Erythroblast (primary cell): ENCODE data around the gene ABHD16A.

Experiments used
- DNase-seq, 2 experiments: peaks; one replicate each; lab custom pipeline; 2025; lab: John Stamatoyannopoulos, UW
- GATA1 ChIP-seq: IDR thresholded peaks from 2 replicates; pipeline ENCODE4 v1.6.1; 2011; ENCODE audit warnings: low read depth, mild to moderate bottlenecking, control low read depth, low read length, moderate library complexity
- POLR2A ChIP-seq: IDR thresholded peaks from 2 replicates; pipeline ENCODE4 v1.6.1; 2011; ENCODE audit warnings: mild to moderate bottlenecking, low read length

The ABHD16A gene

DNA sequence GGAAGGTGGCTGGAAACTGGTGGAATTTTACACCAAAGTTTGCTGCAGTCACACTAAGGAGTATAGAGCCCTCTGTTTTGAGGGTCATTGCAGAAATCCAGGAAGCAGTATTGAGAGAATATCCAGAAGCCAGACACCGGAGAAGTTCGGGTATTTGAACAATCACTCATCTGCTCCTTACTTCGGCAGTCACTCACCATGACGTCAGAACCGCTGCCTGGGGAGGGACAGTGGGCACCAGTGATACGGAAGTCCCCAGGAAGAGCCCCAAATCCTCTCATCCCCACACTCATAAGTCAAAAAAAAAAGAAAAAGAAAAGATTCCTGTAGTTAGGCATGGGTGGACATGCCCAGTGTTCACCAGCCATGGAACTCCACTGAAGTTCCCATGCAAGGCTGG lies 26.2 kb downstream of the ABHD16A start:
- TF ChIP-seq POLR2A (no peak), GATA1 (no peak)
- DNase-seq, result no peak

DNA sequence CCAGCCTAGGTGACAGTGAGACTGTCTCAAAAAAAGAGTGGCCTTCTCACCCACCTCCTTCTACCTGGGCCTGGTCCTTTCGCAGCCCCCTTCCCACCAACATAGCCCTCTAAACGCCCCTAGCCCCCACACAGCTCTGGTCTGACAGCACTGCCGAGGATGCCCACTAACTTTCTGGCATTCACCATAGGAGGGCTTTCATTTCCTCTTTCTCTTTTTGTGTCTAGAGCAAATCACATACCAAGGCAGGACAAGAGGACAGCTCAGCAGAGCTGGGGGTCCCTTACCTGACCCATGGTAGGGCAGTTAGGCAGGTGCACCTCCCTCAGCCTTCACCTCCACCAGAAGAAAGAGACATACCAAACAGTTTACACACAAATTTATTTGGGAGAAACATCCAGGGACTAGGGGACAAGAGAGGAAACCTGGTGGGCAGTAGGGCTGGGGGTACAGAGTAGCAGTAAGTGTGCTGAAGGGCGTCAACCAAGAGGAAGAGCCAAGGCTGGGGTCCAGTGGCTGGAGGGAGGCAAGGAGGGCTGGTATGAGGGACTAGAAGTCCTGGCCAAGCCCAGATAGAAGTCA lies 26.7 kb downstream of the ABHD16A start:
- DNase-seq, result no peak
- TF ChIP-seq GATA1 (no peak), POLR2A (no peak)

- DNase-seq, result no peak
- TF ChIP-seq POLR2A, result no peak
- no peak for TF ChIP-seq GATA1
These were observed 33.4 kb downstream of the ABHD16A start, which contains the start of gene LY6G5B for GRCh38 chr6:31669676-31670075. TSS of gene LY6G5B (plus strand) at chr6:31669976. CDS start at chr6:31670951, 975 bp downstream.

DNA sequence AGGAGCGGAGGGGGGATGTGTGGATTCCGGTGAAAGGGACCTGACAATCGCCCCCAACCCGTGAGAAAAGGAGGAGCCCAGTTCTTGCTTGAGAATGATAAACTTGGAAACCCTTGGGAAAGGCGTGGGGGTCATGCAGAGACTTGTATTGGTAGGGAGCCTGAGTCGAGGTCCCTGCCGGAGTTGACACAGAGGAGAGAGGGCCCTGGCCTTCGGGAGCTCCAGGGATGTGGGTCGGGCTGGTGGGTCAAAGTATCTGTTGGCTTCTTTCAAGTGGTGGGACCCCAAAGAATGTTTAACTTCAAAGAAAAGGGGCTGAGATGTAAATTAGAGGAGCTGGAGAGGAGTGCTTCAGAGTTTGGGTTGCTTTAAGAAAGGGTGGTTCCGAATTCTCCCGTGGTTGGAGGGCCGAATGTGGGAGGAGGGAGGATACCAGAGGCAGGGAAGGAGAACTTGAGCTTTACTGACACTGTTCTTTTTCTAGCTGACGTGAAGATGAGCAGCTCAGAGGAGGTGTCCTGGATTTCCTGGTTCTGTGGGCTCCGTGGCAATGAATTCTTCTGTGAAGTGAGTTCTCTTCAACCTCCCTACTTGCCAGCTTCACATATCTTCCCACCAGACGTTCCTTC lies 36.7 kb downstream of the ABHD16A start:
- peak; percentile 58 to 63 for DNase-seq
- TF ChIP-seq POLR2A, result no peak
- TF ChIP-seq GATA1, result no peak

GRCh38 chr6:31665501-31666336 lies 37.4 kb downstream of the ABHD16A start, which contains the start of gene CSNK2B:
TSS of gene CSNK2B (plus strand) at chr6:31666080. CDS start at chr6:31666832, 752 bp downstream.
- TF ChIP-seq GATA1 (no peak), POLR2A (peak; percentile 91)
- DNase-seq, result peak; percentile 98

DNA sequence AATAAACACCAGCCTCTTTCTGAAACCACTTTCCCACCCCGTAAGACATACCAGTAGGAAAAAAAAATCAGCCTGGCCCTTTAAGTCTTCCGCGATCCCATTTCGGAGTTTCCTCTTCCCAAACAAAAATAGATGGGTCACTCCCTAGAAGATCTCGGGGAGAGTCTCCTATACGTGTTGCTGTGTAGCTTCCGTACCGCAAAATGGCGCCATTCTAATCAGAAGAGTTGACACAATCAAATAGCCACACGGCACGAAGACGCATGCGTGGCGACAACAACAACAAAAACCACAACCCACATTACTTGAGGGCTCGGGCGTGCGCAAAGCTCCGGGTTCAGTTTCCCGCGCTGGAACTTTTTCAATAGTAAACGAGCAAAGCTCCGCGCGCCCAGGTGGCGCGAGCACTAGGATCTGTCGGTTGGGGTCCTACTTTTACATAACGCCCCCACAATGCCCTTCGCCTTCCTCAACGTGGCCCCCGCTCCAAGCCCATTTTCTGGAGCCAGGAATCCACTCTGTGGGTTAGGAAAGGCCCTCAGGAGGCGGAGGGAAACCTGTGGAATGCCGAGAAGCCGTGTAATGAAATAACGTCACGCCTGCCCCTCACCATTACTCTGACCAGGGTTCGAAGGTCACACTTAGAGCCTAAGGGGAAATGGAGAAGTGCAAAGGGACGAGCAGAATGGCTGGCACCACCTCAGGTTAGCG lies 38.2 kb downstream of the ABHD16A start, which contains the start of gene GPANK1:
Gene GPANK1, minus strand, starts transcription at position 208 of the 711 bp plus-strand sequence. CDS start 519 bp downstream, outside the sequence.
- no peak for TF ChIP-seq GATA1
- peak; percentile 85 for TF ChIP-seq POLR2A
- peak; percentile 94 to 96 for DNase-seq

DNA sequence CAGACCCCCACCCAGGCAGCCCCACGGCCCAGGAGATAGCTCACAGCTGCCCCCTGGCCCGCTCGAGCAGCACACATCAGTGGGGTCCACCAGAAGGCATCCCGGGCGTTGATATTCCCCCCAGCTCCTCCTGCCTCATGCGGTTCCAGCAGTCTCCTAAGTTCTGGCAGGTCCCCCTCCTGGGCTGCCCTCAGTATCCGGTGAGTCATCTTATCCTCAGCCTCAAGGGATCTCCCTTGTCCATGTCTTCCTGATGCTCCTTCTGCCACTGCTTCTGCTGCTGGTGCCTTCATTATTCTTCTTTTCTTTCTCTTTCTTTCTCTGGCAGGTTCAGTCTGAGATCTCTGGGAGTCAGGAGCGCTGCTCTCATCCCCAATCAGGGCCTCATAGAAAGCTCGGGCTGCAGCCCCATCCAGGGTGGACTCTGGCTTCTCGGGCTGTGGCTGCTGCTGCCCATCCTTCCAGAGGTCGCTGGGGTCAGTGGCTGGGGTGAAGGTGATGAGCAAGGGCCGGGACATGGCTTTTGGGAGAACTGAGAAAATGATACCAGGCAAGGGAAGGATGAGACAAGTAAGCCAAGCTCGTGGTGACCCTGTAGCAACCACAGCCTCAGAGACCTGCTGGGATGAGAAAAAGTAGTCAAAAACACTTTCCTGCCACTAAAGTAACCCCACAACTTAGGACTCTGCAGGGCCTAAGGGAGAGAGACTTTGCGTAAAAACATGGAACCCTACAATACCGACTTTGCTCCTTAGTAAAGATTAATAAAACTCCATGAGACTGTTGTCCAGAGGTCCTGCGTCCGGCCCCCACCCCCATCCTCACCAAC lies 38.9 kb downstream of the ABHD16A start:
- no peak for TF ChIP-seq GATA1
- TF ChIP-seq POLR2A, result no peak
- peak in 1 of 2 experiments; percentile 52 for DNase-seq

GRCh38 chr6:31663126-31663960 lies 39.8 kb downstream of the ABHD16A start:
- TF ChIP-seq GATA1 (no peak), POLR2A (no peak)
- peak in 1 of 2 experiments; percentile 44 for DNase-seq

DNA sequence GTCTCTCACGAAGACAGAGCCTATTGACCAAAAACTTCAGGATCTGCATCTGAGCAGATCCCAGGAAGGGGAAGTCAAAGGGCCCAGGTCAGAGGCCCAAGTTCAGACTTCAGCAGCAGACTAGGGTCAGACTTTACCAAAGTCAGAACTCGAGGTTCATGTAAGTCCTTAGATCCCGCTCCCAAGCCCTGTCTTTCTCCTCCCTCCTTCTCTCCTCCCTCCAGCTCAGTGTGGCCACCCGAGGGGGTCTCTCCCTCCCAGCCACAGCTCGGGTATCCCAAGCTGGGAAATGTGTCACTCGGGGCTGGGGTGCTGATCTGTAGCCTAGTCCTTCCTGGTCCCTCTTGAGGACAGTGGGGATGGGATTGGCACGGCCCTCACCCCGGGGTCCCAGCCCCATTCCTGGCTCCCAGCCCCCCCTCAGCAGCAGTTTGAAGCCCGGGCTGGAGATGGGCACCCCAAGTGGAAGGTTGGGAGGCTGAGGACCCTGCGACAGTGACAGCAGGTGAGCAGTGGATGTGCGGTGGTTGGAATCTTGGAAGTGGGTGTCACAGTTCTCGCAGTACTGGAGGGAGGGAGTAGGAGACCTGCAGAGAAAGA lies 40.9 kb downstream of the ABHD16A start:
- TF ChIP-seq POLR2A (no peak), GATA1 (no peak)
- DNase-seq, result no peak

- TF ChIP-seq GATA1 (no peak), POLR2A (no peak)
- DNase-seq, result no peak
These were observed 41.6 kb downstream of the ABHD16A start for GRCh38 chr6:31661262-31662123.
